ENCODE results near the gene NR4A2. TPM values are rescaled to one million over a fixed set of nuclear protein-coding genes. Genes with fewer than 3 reads are reported as not detected.

Gene NR4A2
- total RNA-seq, 1 experiment from 2014 or later, result 0.85 TPM

GRCh38 chr2:156338578-156338977 lies 6.1 kb upstream of the NR4A2 start:
- ATAC-seq (no peak), DNase-seq (ENCODE audit: low read depth, low spot score) (no peak)
- Histone ChIP-seq H3K27me3 (ENCODE audit: control insufficient read depth, insufficient read depth, low read length) (no peaks in the 10 kb centered on the region), H3K4me3 (ENCODE audit: low read depth in 2 of 2, low read length in 2 of 2) (no peak overlapping the region), H3K4me1 (ENCODE audit: control insufficient read depth, insufficient read depth, low read length) (peaks cover 25% of the 10 kb centered on the region), H3K36me3 (ENCODE audit: control insufficient read depth, insufficient read depth, low read length) (no peaks in the 10 kb centered on the region), H3K9me3 (ENCODE audit: control insufficient read depth, insufficient read depth, low read depth, low read length) (no peaks in the 10 kb centered on the region), H3K27ac (ENCODE audit: low read length) (no peak overlapping the region)
- CTCF ChIA-PET, result no interaction called here
- intact Hi-C loops (cut with micrococcal nuclease; ENCODE audit: unreplicated experiment), result loop anchor here (10.0 kb wide), 2 partner anchors 556 to 964 kb away; no protein-coding TSS in a partner anchor
- in situ Hi-C loops (cut with HindIII; ENCODE audit: low pct_unique_long_range_greater_than_20kb, low sequenced_read_pairs), result no loop called here
- POLR2A ChIA-PET, result no interaction called here
- BruUV-seq (replicated peaks), result no TSS peak
- TF ChIP-seq SIN3A (IDR thresholded peaks at IDR 0.05; ENCODE audit: borderline replicate concordance, insufficient read depth, low read depth, low read length), result no peak

DNA sequence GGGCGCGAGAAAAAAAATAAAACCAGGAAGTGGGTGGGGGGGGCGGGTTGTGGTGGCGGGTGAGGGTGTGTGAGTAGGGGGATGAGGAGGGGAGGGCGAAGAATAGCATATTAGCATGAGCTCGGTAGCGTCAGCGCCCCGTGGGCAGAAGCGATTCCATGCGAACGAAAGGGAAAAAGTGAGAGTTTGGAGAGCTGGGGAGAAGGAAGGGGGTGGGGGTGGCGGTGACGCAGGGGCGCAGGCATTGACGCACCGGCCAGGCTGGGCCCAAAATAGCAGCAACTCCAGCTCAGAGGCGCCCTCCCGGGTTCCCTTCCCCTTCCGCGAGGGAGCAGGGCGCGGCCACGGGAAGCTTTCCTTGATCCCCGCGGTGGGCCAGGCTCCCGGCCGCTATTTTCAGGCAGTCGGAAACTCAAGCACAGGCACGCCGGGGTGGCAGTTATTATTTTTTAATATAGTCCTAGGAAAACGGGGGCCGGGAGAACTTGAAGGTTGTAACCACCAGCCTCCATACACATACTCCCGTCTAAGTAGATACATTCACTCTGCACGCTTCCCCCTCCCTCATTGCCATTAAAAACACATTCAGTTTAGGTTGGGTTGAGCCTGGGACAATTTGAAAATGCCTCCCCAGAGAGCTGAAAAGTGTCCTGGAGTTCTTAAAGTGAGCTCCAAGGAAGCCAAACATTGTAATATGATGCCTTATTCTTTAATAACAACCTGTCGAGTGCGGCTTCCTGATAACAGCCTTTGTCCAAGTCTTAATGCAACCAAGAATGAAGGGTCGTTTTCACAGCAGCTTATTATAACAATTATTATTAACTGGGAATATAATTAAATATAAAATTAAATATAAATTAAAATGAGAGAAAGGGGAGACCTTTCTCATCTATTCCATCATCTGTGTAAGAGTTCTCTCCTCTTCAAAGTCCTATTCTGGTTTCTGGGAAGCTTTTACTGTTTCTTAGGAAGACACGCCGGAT lies 2.3 kb upstream of the NR4A2 start:
- no peak for DNase-seq (ENCODE audit: low read depth, low spot score)
- intact Hi-C loops (cut with micrococcal nuclease; ENCODE audit: unreplicated experiment), result loop anchor here (2.0 to 10.0 kb wide), 3 partner anchors 254 to 960 kb away; no protein-coding TSS in a partner anchor
- peak; percentile 86 for ATAC-seq
- POLR2A ChIA-PET, result interaction anchor here (0.6 to 1.2 kb wide), 4 partner anchors 66 to 256 kb away, joined by 4 to 7 read pairs (median 6); no protein-coding TSS in a partner anchor
- Histone ChIP-seq H3K27me3 (ENCODE audit: control insufficient read depth, insufficient read depth, low read length) (no peaks in the 10 kb centered on the region), H3K4me1 (ENCODE audit: control insufficient read depth, insufficient read depth, low read length) (peaks cover 15% of the 10 kb centered on the region), H3K27ac (ENCODE audit: low read length) (peak overlapping the region; percentile 86), H3K36me3 (ENCODE audit: control insufficient read depth, insufficient read depth, low read length) (peaks cover 4% of the 10 kb centered on the region; the same call in 1 of the 2 replicates), H3K4me3 (ENCODE audit: low read depth in 2 of 2, low read length in 2 of 2) (peak overlapping the region; percentile 78 to 83), H3K9me3 (ENCODE audit: control insufficient read depth, insufficient read depth, low read depth, low read length) (no peaks in the 10 kb centered on the region)
- in situ Hi-C loops (cut with HindIII; ENCODE audit: low pct_unique_long_range_greater_than_20kb, low sequenced_read_pairs), result no loop called here
- BruUV-seq (replicated peaks), result no TSS peak
- TF ChIP-seq SIN3A (IDR thresholded peaks at IDR 0.05; ENCODE audit: borderline replicate concordance, insufficient read depth, low read depth, low read length) (0 out of 2 replicates have a peak, but pooled peaks have one; percentile 36), CTCF (IDR thresholded peaks at IDR 0.05) (peak; percentile 35; the same call in 1 of the 2 replicates), TCF7L2 (IDR thresholded peaks at IDR 0.05; ENCODE audit: low read depth, low read length) (no peak)
- CTCF ChIA-PET, result interaction anchor here (0.6 to 1.5 kb wide), 11 partner anchors 8 to 957 kb away, joined by 3 to 19 read pairs (median 5); no protein-coding TSS in a partner anchor

DNA sequence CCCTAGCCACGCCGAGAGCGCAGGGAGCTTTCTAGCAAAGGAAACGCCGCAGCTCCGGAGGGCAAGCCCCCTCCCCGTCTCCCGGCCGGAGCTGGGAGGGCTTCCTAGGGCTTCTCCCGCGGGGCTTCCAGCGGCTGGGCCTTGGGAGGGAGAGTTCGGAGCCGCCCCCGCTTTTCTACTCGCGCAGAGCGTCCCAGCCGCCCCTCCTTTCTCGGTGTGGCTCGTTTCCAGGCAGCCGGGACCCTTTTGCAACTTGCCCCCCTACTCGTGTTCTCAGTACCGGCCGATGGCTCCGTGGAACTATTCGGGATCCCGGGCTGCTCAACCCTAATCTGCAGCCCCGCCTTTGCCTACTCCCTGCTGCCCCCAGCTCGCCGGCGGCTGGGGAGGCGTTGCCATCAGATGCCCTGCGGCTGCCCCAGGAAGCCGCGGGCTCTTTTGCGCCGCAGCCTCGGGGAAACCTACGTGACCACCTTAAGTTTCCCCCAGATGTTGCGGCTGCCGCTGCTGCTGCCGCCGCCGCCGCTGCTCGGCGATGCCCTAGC lies 1.5 kb upstream of the NR4A2 start:
- peaks cover 4% of the 10 kb centered on the region; the same call in 1 of the 2 replicates for H3K36me3 ChIP-seq (ENCODE audit: control insufficient read depth, insufficient read depth, low read length)
- peak; percentile 57 for ATAC-seq
- no peaks in the 10 kb centered on the region for H3K27me3 ChIP-seq (ENCODE audit: control insufficient read depth, insufficient read depth, low read length)
- CTCF ChIA-PET, result interaction anchor here (0.6 to 1.5 kb wide), 5 partner anchors 9 to 957 kb away, joined by 3 to 19 read pairs (median 5); no protein-coding TSS in a partner anchor
- H3K4me1 ChIP-seq (ENCODE audit: control insufficient read depth, insufficient read depth, low read length), result peaks cover 15% of the 10 kb centered on the region
- peak overlapping the region; percentile 65 for H3K27ac ChIP-seq (ENCODE audit: low read length)
- no TSS peak for BruUV-seq (replicated peaks)
- H3K9me3 ChIP-seq (ENCODE audit: control insufficient read depth, insufficient read depth, low read depth, low read length), result no peaks in the 10 kb centered on the region
- in situ Hi-C loops (cut with HindIII; ENCODE audit: low pct_unique_long_range_greater_than_20kb, low sequenced_read_pairs), result no loop called here
- intact Hi-C loops (cut with micrococcal nuclease; ENCODE audit: unreplicated experiment), result loop anchor here (2.0 to 10.0 kb wide), 3 partner anchors 255 to 959 kb away; no protein-coding TSS in a partner anchor
- no peak for DNase-seq (ENCODE audit: low read depth, low spot score)
- POLR2A ChIA-PET, result interaction anchor here (0.6 to 1.2 kb wide), 4 partner anchors 66 to 257 kb away, joined by 4 to 7 read pairs (median 6); no protein-coding TSS in a partner anchor
- H3K4me3 ChIP-seq (ENCODE audit: low read depth in 2 of 2, low read length in 2 of 2), result peak overlapping the region; percentile 78 to 83
- TF ChIP-seq POLR2AphosphoS5 (IDR thresholded peaks at IDR 0.05; ENCODE audit: low read depth, low read length) (no peak), CTCF (IDR thresholded peaks at IDR 0.05) (no peak), TCF7L2 (IDR thresholded peaks at IDR 0.05; ENCODE audit: low read depth, low read length) (no peak), SIN3A (IDR thresholded peaks at IDR 0.05; ENCODE audit: borderline replicate concordance, insufficient read depth, low read depth, low read length) (no peak), REST (IDR thresholded peaks at IDR 0.05; ENCODE audit: insufficient read depth in 1 of 2, low read depth in 2 of 2, low read length in 1 of 2) (no peak)
